ENCODE measurements around the gene TRIM38.

- no peak for TF ChIP-seq CTCF (conservative IDR thresholded peaks at IDR 0.05; ENCODE audit: low read length)
- no peak for TF ChIP-seq EZH2phosphoT487 (IDR thresholded peaks at IDR 0.05; ENCODE audit: borderline replicate concordance)
These were observed 57.3 kb downstream of the TRIM38 start for GRCh38 chr6:26019967-26020328.

All from Loucy (cell line).